A549 (cell line): ENCODE results near the gene TRIP11. TPM values are rescaled to one million over a fixed set of nuclear protein-coding genes. Genes with fewer than 3 reads are reported as not detected.
"Not testable (repeated sequence)": the region's sequence is repeated elsewhere in the genome, so short reads cannot be mapped to it uniquely, and the experiment has no call there.

Source experiments
- ATAC-seq, 2 experiments: fragments of 200-7000 bp in 1 of 2; fragments of >200 bp in 1 of 2; cut with Nextera tagmentation in 1 of 2; cut with Tn5 transposase in 1 of 2; 3 replicates each; pipeline versions ENCODE4 v1.8.0 to v1.9.1; 2018 to 2020; ENCODE audit warnings: mild to moderate bottlenecking in 1 of 2, moderate library complexity in 1 of 2
- CTCF ChIA-PET: fragments of 300-600 bp; sonication (Branson Sonifier 250); formaldehyde crosslinking; extraction: SDS; loops from one replicate; lab custom pipeline; 2021; ENCODE audit warnings: antibody characterized with exemption, inconsistent platforms; lab: Yijun Ruan, JAX
- POLR2A ChIA-PET: fragments of 350-600 bp; formaldehyde crosslinking; extraction: SDS; loops from one replicate; lab custom pipeline; 2021; ENCODE audit warnings: antibody characterized with exemption, inconsistent platforms; lab: Yijun Ruan, JAX
- DNase-seq, 2 experiments: peaks; one replicate each; pipeline versions ENCODE4 v3.0.0 to v3.0.0-alpha.2; 2011 to 2016; ENCODE audit warnings: low read depth in 1 of 2, low spot score in 1 of 2
- FAIRE-seq: peaks from 2 replicates; lab custom pipeline; 2011; peaks lifted over from hg19 to GRCh38; lab: Jason Lieb, UNC
- H3K27ac ChIP-seq, 2 experiments: fragments of >200 bp; sonication (Bioruptor Twin); formaldehyde crosslinking; 3 replicates each; pipeline ENCODE4 v1.5.1; 2016 to 2017
- H3K4me1 ChIP-seq: fragments of >200 bp; sonication (Bioruptor Twin); formaldehyde crosslinking; 3 replicates; pipeline ENCODE4 v1.6.1; 2016
- H3K4me2 ChIP-seq: fragments of >200 bp; sonication (Bioruptor Twin); formaldehyde crosslinking; 3 replicates; pipeline ENCODE4 v1.6.1; 2016
- H3K4me3 ChIP-seq: fragments of >200 bp; sonication (Bioruptor Twin); formaldehyde crosslinking; 3 replicates; pipeline ENCODE4 v1.5.1; 2016
- H3K9me3 ChIP-seq: fragments of >200 bp; sonication (Bioruptor Twin); formaldehyde crosslinking; 3 replicates; pipeline ENCODE4 v1.6.1; 2016
- BHLHE40 ChIP-seq: IDR thresholded peaks from 2 replicates; pipeline ENCODE4 v1.6.1; 2012; ENCODE audit warnings: low read depth, low read length, inconsistent platforms
- EHMT2 ChIP-seq: fragments of 200-600 bp; sonication (generic); IDR thresholded peaks from 2 replicates; pipeline ENCODE4 v1.6.1; 2016; ENCODE audit warnings: antibody characterized with exemption, low read depth, mild to moderate bottlenecking, moderate library complexity
- ESRRA ChIP-seq: fragments of 150-350 bp; IDR thresholded peaks from 2 replicates; pipeline ENCODE4 v1.6.1; 2014; ENCODE audit warnings: mild to moderate bottlenecking, low read length, borderline replicate concordance
- FOSB ChIP-seq: fragments of 250-450 bp; sonication (Bioruptor Pico); IDR thresholded peaks from 2 replicates; pipeline ENCODE4 v1.5.0; 2020; ENCODE audit warnings: mild to moderate bottlenecking, moderate library complexity
- GATA3 ChIP-seq: IDR thresholded peaks from 2 replicates; pipeline ENCODE4 v1.6.1; 2012; ENCODE audit warnings: borderline replicate concordance
- KDM1A ChIP-seq: fragments of 200-600 bp; sonication (generic); IDR thresholded peaks from 2 replicates; pipeline ENCODE4 v1.6.1; 2016; ENCODE audit warnings: low read depth, mild to moderate bottlenecking
- KDM5A ChIP-seq: fragments of 200-600 bp; sonication (generic); IDR thresholded peaks from 2 replicates; pipeline ENCODE4 v1.6.1; 2016; ENCODE audit warnings: antibody characterized with exemption, mild to moderate bottlenecking
- MYC ChIP-seq: IDR thresholded peaks from 2 replicates; pipeline ENCODE4 v1.6.1; 2012; ENCODE audit warnings: mild to moderate bottlenecking, inconsistent platforms, low read length, improper control_type of control experiment, borderline replicate concordance
- POLR2A ChIP-seq: IDR thresholded peaks from 2 replicates; pipeline ENCODE4 v1.6.1; 2012; ENCODE audit warnings: mild to moderate bottlenecking, low read length
- RARB ChIP-seq: fragments of 250-450 bp; sonication (Bioruptor Pico); IDR thresholded peaks from 2 replicates; pipeline ENCODE4 v1.8.0; 2021; ENCODE audit warnings: mild to moderate bottlenecking, moderate library complexity
- RFX5 ChIP-seq: fragments of 450-650 bp; IDR thresholded peaks from 2 replicates; pipeline ENCODE4 v1.7.1; 2014; ENCODE audit warnings: antibody characterized with exemption, mild to moderate bottlenecking, moderate library complexity
- SREBF2 ChIP-seq: fragments of 450-650 bp; IDR thresholded peaks from 2 replicates; pipeline ENCODE4 v1.6.1; 2014; ENCODE audit warnings: mild to moderate bottlenecking, moderate library complexity
- WGBS: methylation state at CpG from one replicate; pipeline ENCODE4 v1.1.6; 2017; ENCODE audit errors: missing lambda C conversion rate; 5-methylcytosine and 5-hydroxymethylcytosine counted together
- polyA plus RNA-seq, 4 experiments: library from polyadenylated mRNA; depleted of rRNA in 3 of 4; stranded (reverse); fragments of >200 nt; fragmentation: RNase III in 1 of 4; extraction: RNeasy Plus Mini Kit Qiagen cat#74134 plus additional on column Dnase treatment in 1 of 4; gene quantifications; 2 replicates in 3 of 4; 3 replicates in 1 of 4; pipeline ENCODE4 v1.2.3, GENCODE V29; 2011 to 2017
- TF ChIP-seq, protein P1 (sequence below): fragments of 200-600 bp; sonication (generic); IDR thresholded peaks from 2 replicates; pipeline ENCODE4 v1.6.1; 2016; ENCODE audit warnings: antibody characterized with exemption, mild to moderate bottlenecking, moderate library complexity
- TF ChIP-seq, protein P2 (sequence below): IDR thresholded peaks from 2 replicates; pipeline ENCODE4 v1.6.1; 2012

Gene TRIP11
- polyA plus RNA-seq, 2 of the 4 experiments (the other 2 are of a cell fraction) = 7.9 to 26.8 TPM

DNA sequence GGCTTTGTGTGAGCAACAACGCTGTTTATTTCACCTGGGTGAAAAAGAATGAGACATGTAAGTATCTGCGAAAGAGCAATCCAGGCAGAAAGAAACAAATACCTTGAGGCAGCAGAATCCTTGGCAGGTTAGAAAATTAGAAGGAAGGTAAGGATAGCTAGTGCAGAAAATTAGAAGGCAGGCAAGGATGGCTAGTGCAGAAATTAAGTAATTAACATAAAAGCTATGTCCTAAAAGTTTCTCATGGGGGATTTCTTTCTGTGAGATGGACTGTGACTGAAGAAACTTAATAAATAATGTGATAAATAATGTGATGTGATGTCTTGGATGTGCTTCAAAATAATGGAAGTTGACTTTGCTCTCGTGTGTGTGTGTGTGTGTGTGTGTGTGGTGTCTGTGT, 9.9 kb upstream of the TRIP11 start:
- CTCF ChIA-PET = interaction anchor here (1.1 kb wide), 1 partner anchor 52 kb away, joined by 3 read pairs; no protein-coding TSS in a partner anchor
- no peak overlapping the region for H3K4me3 ChIP-seq
- no peak for DNase-seq
- WGBS = 75% methylated on average over 3 of the region's 3 CpGs
- H3K27ac ChIP-seq = no peak overlapping the region
- no peak for TF ChIP-seq EHMT2
- TF ChIP-seq, protein P1, sequence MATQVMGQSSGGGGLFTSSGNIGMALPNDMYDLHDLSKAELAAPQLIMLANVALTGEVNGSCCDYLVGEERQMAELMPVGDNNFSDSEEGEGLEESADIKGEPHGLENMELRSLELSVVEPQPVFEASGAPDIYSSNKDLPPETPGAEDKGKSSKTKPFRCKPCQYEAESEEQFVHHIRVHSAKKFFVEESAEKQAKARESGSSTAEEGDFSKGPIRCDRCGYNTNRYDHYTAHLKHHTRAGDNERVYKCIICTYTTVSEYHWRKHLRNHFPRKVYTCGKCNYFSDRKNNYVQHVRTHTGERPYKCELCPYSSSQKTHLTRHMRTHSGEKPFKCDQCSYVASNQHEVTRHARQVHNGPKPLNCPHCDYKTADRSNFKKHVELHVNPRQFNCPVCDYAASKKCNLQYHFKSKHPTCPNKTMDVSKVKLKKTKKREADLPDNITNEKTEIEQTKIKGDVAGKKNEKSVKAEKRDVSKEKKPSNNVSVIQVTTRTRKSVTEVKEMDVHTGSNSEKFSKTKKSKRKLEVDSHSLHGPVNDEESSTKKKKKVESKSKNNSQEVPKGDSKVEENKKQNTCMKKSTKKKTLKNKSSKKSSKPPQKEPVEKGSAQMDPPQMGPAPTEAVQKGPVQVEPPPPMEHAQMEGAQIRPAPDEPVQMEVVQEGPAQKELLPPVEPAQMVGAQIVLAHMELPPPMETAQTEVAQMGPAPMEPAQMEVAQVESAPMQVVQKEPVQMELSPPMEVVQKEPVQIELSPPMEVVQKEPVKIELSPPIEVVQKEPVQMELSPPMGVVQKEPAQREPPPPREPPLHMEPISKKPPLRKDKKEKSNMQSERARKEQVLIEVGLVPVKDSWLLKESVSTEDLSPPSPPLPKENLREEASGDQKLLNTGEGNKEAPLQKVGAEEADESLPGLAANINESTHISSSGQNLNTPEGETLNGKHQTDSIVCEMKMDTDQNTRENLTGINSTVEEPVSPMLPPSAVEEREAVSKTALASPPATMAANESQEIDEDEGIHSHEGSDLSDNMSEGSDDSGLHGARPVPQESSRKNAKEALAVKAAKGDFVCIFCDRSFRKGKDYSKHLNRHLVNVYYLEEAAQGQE = no peak
- no peak for TF ChIP-seq KDM1A
- no peak for TF ChIP-seq MYC
- no peak for TF ChIP-seq FOSB (CRISPR knock-in tag)
- no peak for TF ChIP-seq KDM5A
- TF ChIP-seq ESRRA = no peak
- no peak for TF ChIP-seq RFX5
- TF ChIP-seq, protein P2, sequence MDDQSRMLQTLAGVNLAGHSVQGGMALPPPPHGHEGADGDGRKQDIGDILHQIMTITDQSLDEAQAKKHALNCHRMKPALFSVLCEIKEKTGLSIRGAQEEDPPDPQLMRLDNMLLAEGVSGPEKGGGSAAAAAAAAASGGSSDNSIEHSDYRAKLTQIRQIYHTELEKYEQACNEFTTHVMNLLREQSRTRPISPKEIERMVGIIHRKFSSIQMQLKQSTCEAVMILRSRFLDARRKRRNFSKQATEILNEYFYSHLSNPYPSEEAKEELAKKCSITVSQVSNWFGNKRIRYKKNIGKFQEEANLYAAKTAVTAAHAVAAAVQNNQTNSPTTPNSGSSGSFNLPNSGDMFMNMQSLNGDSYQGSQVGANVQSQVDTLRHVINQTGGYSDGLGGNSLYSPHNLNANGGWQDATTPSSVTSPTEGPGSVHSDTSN = no peak
- no peak for TF ChIP-seq GATA3
- no peak for TF ChIP-seq POLR2A
- no peak for TF ChIP-seq SREBF2
- no peak for TF ChIP-seq BHLHE40
- no peak for TF ChIP-seq RARB
- TF ChIP-seq, all 56 proteins: peak for 0
- H3K4me1 ChIP-seq = no peaks in the 10 kb centered on the region
- H3K4me2 ChIP-seq = no peak overlapping the region
- ATAC-seq (no peak), FAIRE-seq (no peak)
- POLR2A ChIA-PET = interaction anchor here (1.0 kb wide), 1 partner anchor 9 kb away, joined by 3 read pairs; no protein-coding TSS in a partner anchor
- H3K9me3 ChIP-seq = no peaks in the 10 kb centered on the region

DNA sequence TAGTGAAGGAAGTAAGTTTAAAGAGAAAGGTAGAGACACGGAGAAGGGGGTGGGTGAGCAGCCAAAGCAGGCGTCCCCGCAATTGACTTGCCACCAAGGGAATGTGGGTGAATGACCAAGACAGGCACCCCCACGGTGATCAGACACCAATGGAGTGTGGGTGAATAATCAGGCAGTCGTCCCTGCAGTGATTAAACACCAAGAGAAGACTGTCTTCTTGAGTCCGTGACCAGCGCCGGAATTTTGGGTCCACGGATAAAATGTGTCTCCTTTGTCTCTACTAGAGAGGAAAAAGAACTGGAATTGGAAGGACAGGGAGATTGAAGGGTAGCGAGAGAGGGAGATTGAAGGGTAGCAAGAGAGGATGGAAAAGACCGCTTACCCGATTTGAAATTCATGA, 9.4 kb upstream of the TRIP11 start:
- POLR2A ChIA-PET = interaction anchor here (1.0 kb wide), 1 partner anchor 9 kb away, joined by 3 read pairs; no protein-coding TSS in a partner anchor
- H3K9me3 ChIP-seq, DNase-seq, H3K4me2 ChIP-seq, H3K27ac ChIP-seq, H3K4me1 ChIP-seq, H3K4me3 ChIP-seq, ATAC-seq, FAIRE-seq: not testable (repeated sequence)
- 89% methylated on average over 12 of the region's 12 CpGs for WGBS
- CTCF ChIA-PET = interaction anchor here (1.1 kb wide), 1 partner anchor 52 kb away, joined by 3 read pairs; no protein-coding TSS in a partner anchor

DNA sequence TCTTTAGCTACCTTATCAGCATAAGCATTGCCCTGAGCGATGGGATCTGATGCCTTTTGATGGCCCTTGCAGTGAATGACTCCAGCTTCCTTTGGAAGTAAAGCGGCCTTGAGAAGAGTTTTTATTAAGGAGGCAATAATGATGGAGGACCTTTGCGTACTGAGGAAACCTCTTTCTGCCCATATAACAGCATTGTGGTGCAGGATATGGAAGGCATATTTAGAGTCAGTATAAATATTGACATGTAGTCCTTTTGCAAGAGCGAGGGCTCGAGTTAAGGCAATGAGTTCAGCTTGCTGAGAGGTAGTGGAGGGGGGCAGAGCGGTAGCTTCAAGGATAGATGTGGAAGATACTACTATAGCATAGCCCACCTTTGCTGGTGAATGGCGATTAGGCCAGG, 6.0 kb upstream of the TRIP11 start:
- CTCF ChIA-PET = interaction anchor here (0.6 to 1.2 kb wide), 2 partner anchors 24 to 28 kb away, joined by 3 to 4 read pairs; no protein-coding TSS in a partner anchor
- 86% methylated on average over 7 of the region's 7 CpGs for WGBS
- POLR2A ChIA-PET = not testable (repeated sequence)

DNA sequence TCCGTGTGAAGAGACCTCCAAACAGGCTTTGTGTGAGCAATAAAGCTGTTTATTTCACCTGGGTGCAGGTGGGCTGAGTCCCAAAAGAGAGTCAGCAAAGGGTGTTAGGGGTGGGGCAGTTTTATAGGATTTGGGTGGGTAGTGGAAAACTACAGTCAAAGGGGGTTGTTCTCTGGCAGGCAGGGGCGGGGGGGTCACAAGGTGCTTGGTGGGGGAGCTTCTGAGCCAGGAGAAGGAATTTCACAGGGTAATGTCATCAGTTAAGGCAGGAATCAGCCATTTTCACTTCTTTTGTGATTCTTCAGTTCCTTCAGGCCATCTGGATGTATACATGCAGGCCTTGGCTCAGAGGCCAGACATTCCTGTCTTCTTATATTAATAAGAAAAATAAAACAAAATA, 1.9 kb upstream of the TRIP11 start:
- H3K27ac ChIP-seq, H3K4me3 ChIP-seq, FAIRE-seq, DNase-seq, ATAC-seq, H3K4me2 ChIP-seq, POLR2A ChIA-PET, H3K9me3 ChIP-seq, CTCF ChIA-PET: not testable (repeated sequence)
- 84% methylated on average over 2 of the region's 2 CpGs for WGBS
- peaks cover 14% of the 10 kb centered on the region for H3K4me1 ChIP-seq

More for the DNA sequence above, 6.0 kb upstream of the TRIP11 start:
- H3K27ac ChIP-seq, H3K4me3 ChIP-seq, H3K4me1 ChIP-seq, ATAC-seq, H3K4me2 ChIP-seq, FAIRE-seq, DNase-seq, H3K9me3 ChIP-seq: not testable (repeated sequence)
